Activated CD4-positive, alpha-beta T cell treated with anti-CD3 and anti-CD28 coated beads for 48 hours (primary cell): ENCODE results near the gene ACAP2.
"Not testable (repeated sequence)": the region's sequence is repeated elsewhere in the genome, so short reads cannot be mapped to it uniquely, and the experiment has no call there.

Experiments used
- DNase-seq: peaks from one replicate; pipeline ENCODE4 v3.0.0-alpha.2; 2020

ACAP2 gene

GRCh38 chr3:195442573-195443390 is at the start of gene ACAP2:
Gene ACAP2 (minus strand): TSS chr3:195443020. CDS start chr3:195442847, 173 bp downstream.
- peak; percentile 99 for DNase-seq

- no peak for DNase-seq
Observed at GRCh38 chr3:195475614-195476013, 32.8 kb upstream of the ACAP2 start.

GRCh38 chr3:195475116-195475515 is 32.3 kb upstream of the ACAP2 start:
- DNase-seq = not testable (repeated sequence)

GRCh38 chr3:195468841-195469240 is 26.0 kb upstream of the ACAP2 start:
- DNase-seq = no peak

GRCh38 chr3:195468391-195468776 is 25.6 kb upstream of the ACAP2 start:
- DNase-seq = peak; percentile 21

GRCh38 chr3:195467641-195468390 is 25.0 kb upstream of the ACAP2 start:
- no peak for DNase-seq

- DNase-seq = no peak
Observed at GRCh38 chr3:195466251-195466650, 23.4 kb upstream of the ACAP2 start.

GRCh38 chr3:195462922-195463321 is 20.1 kb upstream of the ACAP2 start:
- not testable (repeated sequence) for DNase-seq

GRCh38 chr3:195462308-195462610 is 19.4 kb upstream of the ACAP2 start:
- no peak for DNase-seq

- DNase-seq = no peak
Observed at GRCh38 chr3:195461594-195462307, 18.9 kb upstream of the ACAP2 start.

GRCh38 chr3:195460091-195460713 is 17.4 kb upstream of the ACAP2 start:
- DNase-seq = no peak

GRCh38 chr3:195458316-195458717 is 15.5 kb upstream of the ACAP2 start:
- DNase-seq = no peak

- no peak for DNase-seq
Observed at GRCh38 chr3:195455789-195456188, 13.0 kb upstream of the ACAP2 start.

GRCh38 chr3:195453236-195453635 is 10.4 kb upstream of the ACAP2 start:
- DNase-seq = no peak

- DNase-seq = no peak
Observed at GRCh38 chr3:195451373-195452015, 8.7 kb upstream of the ACAP2 start.

- DNase-seq = no peak
Observed at GRCh38 chr3:195450731-195451229, 8.0 kb upstream of the ACAP2 start.

GRCh38 chr3:195448205-195448875 is 5.5 kb upstream of the ACAP2 start:
- DNase-seq = no peak

- DNase-seq = no peak
Observed at GRCh38 chr3:195447201-195447600, 4.4 kb upstream of the ACAP2 start.

GRCh38 chr3:195446359-195446758 is 3.5 kb upstream of the ACAP2 start:
- no peak for DNase-seq

- no peak for DNase-seq
Observed at GRCh38 chr3:195445885-195446284, 3.1 kb upstream of the ACAP2 start.

GRCh38 chr3:195443391-195443989 is 670 bp upstream of the ACAP2 start:
- DNase-seq = no peak
